Esophagus squamous epithelium (tissue), 4 donors: Measurements from ENCODE around the gene NT5DC1.

Source experiments
- CTCF ChIP-seq, 6 experiments: fragments of 450-650 bp in 4 of 6; fragments of 200-600 bp in 2 of 6; sonication (generic) in 2 of 6; IDR thresholded peaks; one replicate each; pipeline ENCODE4 v1.5.1; 2016 to 2019; ENCODE audit warnings: antibody characterized with exemption in 6 of 6, mild to moderate bottlenecking in 4 of 6, moderate library complexity in 4 of 6
- POLR2A ChIP-seq, 4 donors: fragments of 450-650 bp; IDR thresholded peaks; one replicate each; pipeline ENCODE4 v1.6.1; 2017; ENCODE audit warnings: antibody characterized with exemption in 4 of 4, mild to moderate bottlenecking in 4 of 4, moderate library complexity in 3 of 4

GRCh38 chr6:116205281-116205680 is 104.6 kb downstream of the NT5DC1 start:
- TF ChIP-seq CTCF (IDR thresholded peaks at IDR 0.05) (no peak), POLR2A (IDR thresholded peaks at IDR 0.05) (no peak)
